ENCODE measurements around the gene TTLL9. TPM values are rescaled to one million over a fixed set of nuclear protein-coding genes. Genes with fewer than 3 reads are reported as not detected.

Gene TTLL9
- total RNA-seq, 6 experiments from 2014 or later: not detected

GRCh38 chr20:31864521-31865400, 5.7 kb upstream of the TTLL9 start:
- H3K27ac ChIP-seq: no peak overlapping the region
- TF ChIP-seq POLR2A (IDR thresholded peaks at IDR 0.05) (no peak), CTCF (IDR thresholded peaks at IDR 0.05) (no peak)
- H3K36me3 ChIP-seq: no peaks in the 10 kb centered on the region
- no peak overlapping the region for H3K4me3 ChIP-seq
- DNase-seq: no peak
- H3K27me3 ChIP-seq: peaks cover 0 to 9% of the 10 kb centered on the region in 2 donors
- ATAC-seq: no peak
- intact Hi-C loops (cut with DNase I): no loop called here
- H3K4me1 ChIP-seq: peaks cover 0 to 10% (median under 1%) of the 10 kb centered on the region in 4 donors
- H3K9me3 ChIP-seq: no peaks in the 10 kb centered on the region
- 70% methylated on average over 6 of the region's 12 CpGs for WGBS (ENCODE audit: insufficient coverage, low coverage, low lambda C conversion rate, missing lambda C conversion rate)

GRCh38 chr20:31866221-31866620, 4.2 kb upstream of the TTLL9 start:
- no peaks in the 10 kb centered on the region for H3K36me3 ChIP-seq
- ATAC-seq (no peak), DNase-seq (no peak)
- WGBS (ENCODE audit: insufficient coverage, low coverage, low lambda C conversion rate, missing lambda C conversion rate): 58% methylated on average over 3 of the region's 3 CpGs
- intact Hi-C loops (cut with DNase I): no loop called here
- H3K9me3 ChIP-seq: no peaks in the 10 kb centered on the region
- no peak overlapping the region for H3K4me3 ChIP-seq
- peaks cover 0 to 15% (median 2%) of the 10 kb centered on the region in 4 donors for H3K4me1 ChIP-seq
- H3K27me3 ChIP-seq: peaks cover 0 to 3% of the 10 kb centered on the region in 2 donors
- no peak overlapping the region for H3K27ac ChIP-seq
- no peak for TF ChIP-seq POLR2A (IDR thresholded peaks at IDR 0.05)
- no peak for TF ChIP-seq CTCF (IDR thresholded peaks at IDR 0.05)

DNA sequence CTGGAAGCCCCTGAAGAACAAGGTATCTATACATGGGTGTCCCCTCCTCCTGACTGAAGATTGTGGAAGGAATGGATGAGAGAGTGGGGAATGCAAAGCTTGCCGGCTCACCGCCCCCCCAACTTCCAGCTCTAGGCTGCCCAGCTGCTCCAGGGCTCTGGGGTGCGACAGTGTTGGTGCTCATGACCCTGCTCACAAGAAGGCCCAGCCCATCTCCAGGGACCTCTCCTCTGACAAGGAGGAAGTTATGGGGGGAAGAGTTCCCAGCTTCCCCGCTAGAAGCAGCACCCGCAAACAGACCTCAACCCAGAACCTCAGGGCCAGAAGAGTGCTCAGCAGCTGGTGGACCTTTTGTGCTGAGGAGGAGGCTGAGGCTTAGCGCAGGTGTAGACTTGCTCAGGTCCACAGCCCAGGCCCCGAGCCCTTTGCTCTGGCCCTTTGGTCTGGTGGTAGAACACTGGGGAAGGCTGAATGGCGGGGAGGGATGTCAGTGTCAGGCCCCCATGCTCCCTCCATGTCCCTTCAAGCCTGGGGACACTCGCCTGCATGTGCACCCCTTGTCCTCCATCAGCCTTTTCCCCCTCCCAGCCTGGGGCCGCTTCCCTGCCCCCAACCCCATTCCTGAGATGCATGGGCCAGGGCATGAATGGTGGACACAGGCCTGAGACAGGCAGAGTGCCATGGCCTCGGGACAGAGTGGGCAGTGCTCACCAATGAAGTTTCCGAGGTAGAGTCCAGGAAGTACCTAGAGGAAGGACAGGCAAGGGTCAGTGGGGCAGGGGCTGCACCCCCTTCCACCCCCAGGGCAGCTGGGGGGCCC, 1.4 kb upstream of the TTLL9 start:
- Histone ChIP-seq H3K4me3 (no peak overlapping the region), H3K9me3 (no peaks in the 10 kb centered on the region), H3K4me1 (peaks cover 0 to 8% (median 2%) of the 10 kb centered on the region in 4 donors), H3K27ac (no peak overlapping the region), H3K27me3 (no peaks in the 10 kb centered on the region), H3K36me3 (no peaks in the 10 kb centered on the region)
- TF ChIP-seq POLR2A (IDR thresholded peaks at IDR 0.05): no peak
- TF ChIP-seq CTCF (IDR thresholded peaks at IDR 0.05): no peak
- DNase-seq: no peak
- WGBS (ENCODE audit: insufficient coverage, low coverage, low lambda C conversion rate, missing lambda C conversion rate): 29% methylated on average over 3 of the region's 12 CpGs
- no peak for ATAC-seq
- intact Hi-C loops (cut with DNase I): no loop called here

DNA sequence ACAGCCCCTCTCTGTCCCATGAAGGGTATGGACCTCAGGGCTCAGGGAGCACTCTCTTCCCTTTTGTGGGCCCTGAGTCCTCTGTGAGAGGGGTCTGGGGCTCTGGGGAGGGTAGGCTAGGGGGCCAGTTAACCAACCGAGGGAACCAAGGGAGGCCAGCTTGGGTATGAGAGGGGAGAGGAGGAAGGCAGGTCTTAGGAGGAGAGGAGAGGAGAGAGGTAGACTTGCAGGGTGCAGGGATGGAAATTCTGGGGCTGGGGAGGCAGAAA, 827 bp upstream of the TTLL9 start:
- intact Hi-C loops (cut with DNase I): no loop called here
- Histone ChIP-seq H3K4me1 (peaks cover 0 to 8% (median 2%) of the 10 kb centered on the region in 4 donors), H3K27me3 (no peaks in the 10 kb centered on the region), H3K4me3 (peak overlapping the region; percentile 51 to 58 (median 54)), H3K36me3 (no peaks in the 10 kb centered on the region), H3K27ac (no peak overlapping the region), H3K9me3 (no peaks in the 10 kb centered on the region)
- DNase-seq (no peak), ATAC-seq (no peak)
- TF ChIP-seq CTCF (IDR thresholded peaks at IDR 0.05) (no peak), POLR2A (IDR thresholded peaks at IDR 0.05) (no peak)
- 0% methylated on average over 1 of the region's 1 CpG for WGBS (ENCODE audit: insufficient coverage, low coverage, low lambda C conversion rate, missing lambda C conversion rate)

All from right lobe of liver (tissue), 6 donors.